ENCODE results near the gene DERA.

The DERA gene

GRCh38 chr12:15886372-15887042 is 24.6 kb upstream of the DERA start:
- POLR2A ChIA-PET, result no interaction called here
- CTCF ChIA-PET, result interaction anchor here (4.7 kb wide), 1 partner anchor 12 kb away, joined by 43 read pairs; no protein-coding TSS in a partner anchor
- TF ChIP-seq ZNF664 (tag by site-specific recombination; IDR thresholded peaks at IDR 0.05), result peak; percentile 94
- peak; percentile 87 for TF ChIP-seq IKZF3 (tag by site-specific recombination; IDR thresholded peaks at IDR 0.05)
- TF ChIP-seq CTCF (tag by site-specific recombination; IDR thresholded peaks at IDR 0.05), result no peak
- TF ChIP-seq ZNF561 (tag by site-specific recombination; IDR thresholded peaks at IDR 0.05; ENCODE audit: borderline replicate concordance), result 0 out of 2 replicates have a peak, but pooled peaks have one; percentile 40
- no peak for TF ChIP-seq MYNN (tag by site-specific recombination; IDR thresholded peaks at IDR 0.05; ENCODE audit: borderline replicate concordance)
- peak; percentile 59 for TF ChIP-seq ZBTB17 (tag by site-specific recombination; IDR thresholded peaks at IDR 0.05)
- TF ChIP-seq ZBTB44 (tag by site-specific recombination; IDR thresholded peaks at IDR 0.05), result 0 out of 2 replicates have a peak, but pooled peaks have one; percentile 42
- TF ChIP-seq ZNF26 (tag by site-specific recombination; IDR thresholded peaks at IDR 0.05), result no peak
- 0 out of 2 replicates have a peak, but pooled peaks have one; percentile 25 for TF ChIP-seq ZNF596 (tag by site-specific recombination; IDR thresholded peaks at IDR 0.05)
- TF ChIP-seq, protein P1, sequence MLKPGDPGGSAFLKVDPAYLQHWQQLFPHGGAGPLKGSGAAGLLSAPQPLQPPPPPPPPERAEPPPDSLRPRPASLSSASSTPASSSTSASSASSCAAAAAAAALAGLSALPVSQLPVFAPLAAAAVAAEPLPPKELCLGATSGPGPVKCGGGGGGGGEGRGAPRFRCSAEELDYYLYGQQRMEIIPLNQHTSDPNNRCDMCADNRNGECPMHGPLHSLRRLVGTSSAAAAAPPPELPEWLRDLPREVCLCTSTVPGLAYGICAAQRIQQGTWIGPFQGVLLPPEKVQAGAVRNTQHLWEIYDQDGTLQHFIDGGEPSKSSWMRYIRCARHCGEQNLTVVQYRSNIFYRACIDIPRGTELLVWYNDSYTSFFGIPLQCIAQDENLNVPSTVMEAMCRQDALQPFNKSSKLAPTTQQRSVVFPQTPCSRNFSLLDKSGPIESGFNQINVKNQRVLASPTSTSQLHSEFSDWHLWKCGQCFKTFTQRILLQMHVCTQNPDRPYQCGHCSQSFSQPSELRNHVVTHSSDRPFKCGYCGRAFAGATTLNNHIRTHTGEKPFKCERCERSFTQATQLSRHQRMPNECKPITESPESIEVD (tag by site-specific recombination; IDR thresholded peaks at IDR 0.05), result peak; percentile 93
- peak; percentile 74; the same call in 1 of the 2 replicates for TF ChIP-seq ZXDB (tag by site-specific recombination; IDR thresholded peaks at IDR 0.05)
- TF ChIP-seq BCL11B (tag by site-specific recombination; IDR thresholded peaks at IDR 0.05; ENCODE audit: low read depth), result 0 out of 2 replicates have a peak, but pooled peaks have one; percentile 42
- TF ChIP-seq PRDM1 (tag by site-specific recombination; IDR thresholded peaks at IDR 0.05), result no peak
- TF ChIP-seq ZNF843 (tag by site-specific recombination; IDR thresholded peaks at IDR 0.05), result peak; percentile 76; the same call in 1 of the 2 replicates
- TF ChIP-seq OSR2 (tag by site-specific recombination; IDR thresholded peaks at IDR 0.05), result peak; percentile 52; the same call in 1 of the 2 replicates
- TF ChIP-seq ZBTB8A (tag by site-specific recombination; IDR thresholded peaks at IDR 0.05), result peak; percentile 24; the same call in 1 of the 2 replicates
- TF ChIP-seq FEZF1 (tag by site-specific recombination; IDR thresholded peaks at IDR 0.05), result peak; percentile 65
- TF ChIP-seq ZNF18 (tag by site-specific recombination; IDR thresholded peaks at IDR 0.05), result 0 out of 2 replicates have a peak, but pooled peaks have one; percentile 39
- no peak for TF ChIP-seq ZSCAN18 (tag by site-specific recombination; IDR thresholded peaks at IDR 0.05)
- peak; percentile 82; the same call in 1 of the 2 replicates for TF ChIP-seq MZF1 (tag by site-specific recombination; IDR thresholded peaks at IDR 0.05; ENCODE audit: borderline replicate concordance)
- peak; percentile 60 for TF ChIP-seq ZEB2 (tag by site-specific recombination; IDR thresholded peaks at IDR 0.05)
- no peak for TF ChIP-seq ZNF426 (tag by site-specific recombination; IDR thresholded peaks at IDR 0.05)
- TF ChIP-seq ZNF580 (tag by site-specific recombination; IDR thresholded peaks at IDR 0.05), result peak; percentile 49; the same call in 1 of the 2 replicates
- 0 out of 2 replicates have a peak, but pooled peaks have one; percentile 68 for TF ChIP-seq WT1 (tag by site-specific recombination; IDR thresholded peaks at IDR 0.05)
- TF ChIP-seq OVOL3 (tag by site-specific recombination; IDR thresholded peaks at IDR 0.05), result 0 out of 2 replicates have a peak, but pooled peaks have one; percentile 44
- TF ChIP-seq ZNF366 (tag by site-specific recombination; conservative IDR thresholded peaks at IDR 0.05), result 0 out of 2 replicates have a peak, but pooled peaks have one; percentile 36

More at GRCh38 chr12:15886372-15887042, 24.6 kb upstream of the DERA start:
- peaks cover 19% of the 10 kb centered on the region for H3K4me1 ChIP-seq (ENCODE audit: control insufficient read depth, insufficient read depth, low read length)
- H3K4me3 ChIP-seq (ENCODE audit: low read depth, low read length), result no peak overlapping the region
- H3K27ac ChIP-seq (ENCODE audit: extremely low read depth, low read depth, low read length), result peak overlapping the region; percentile 33
- no peaks in the 10 kb centered on the region for H3K9me3 ChIP-seq (ENCODE audit: control insufficient read depth, insufficient read depth, low read depth, low read length)
- peaks cover 22 to 60% of the 10 kb centered on the region in 2 experiments for H3K36me3 ChIP-seq (ENCODE audit: control insufficient read depth in 2 of 2, insufficient read depth in 1 of 2, low read length in 2 of 2)

Measured in HEK293 (cell line).